ENCODE results near the gene LEAP2.
"Not testable (repeated sequence)": the region's sequence is repeated elsewhere in the genome, so short reads cannot be mapped to it uniquely, and the experiment has no call there.

LEAP2 gene

DNA sequence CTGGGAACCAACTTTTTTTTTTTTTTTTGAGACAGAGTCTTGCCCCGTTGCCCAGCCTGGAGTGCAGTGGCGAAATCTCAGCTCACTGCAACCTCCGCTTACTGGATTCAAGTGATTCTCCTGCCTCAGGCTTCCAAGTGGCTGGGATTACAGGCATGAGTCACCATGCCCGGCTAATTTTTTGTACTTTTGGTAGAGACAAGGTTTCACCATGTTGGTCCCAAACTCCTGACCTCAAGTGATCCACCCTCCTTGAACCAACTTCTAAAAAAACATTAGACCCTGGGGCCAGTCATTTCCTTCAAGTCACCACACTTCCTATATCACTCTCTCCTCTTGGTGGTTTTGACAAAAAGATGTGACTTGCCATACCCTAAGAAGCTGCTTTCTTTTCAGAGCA is 32.2 kb upstream of the LEAP2 start:
- DNase-seq: peak in 3 of 4 experiments; percentile 32 to 62 (median 50)

DNA sequence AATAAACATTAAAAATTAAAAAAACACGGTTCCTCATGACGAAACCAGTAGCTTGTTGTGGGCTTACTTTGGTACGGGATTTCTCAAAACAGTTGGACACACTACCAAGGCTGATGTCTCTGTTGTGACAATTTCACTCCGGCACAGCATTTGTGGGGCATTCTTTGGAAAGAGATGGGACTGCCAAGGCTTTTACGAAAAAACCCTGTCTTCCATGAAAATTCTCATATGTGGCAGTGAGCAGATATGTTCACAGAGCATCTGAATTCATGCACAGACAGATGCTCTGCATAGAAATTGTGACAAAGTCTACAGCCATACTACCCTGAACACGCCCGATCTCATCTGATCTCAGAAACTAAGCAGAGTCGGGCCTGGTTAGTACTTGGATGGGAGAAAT is 25.2 kb upstream of the LEAP2 start:
- no peak for DNase-seq

DNA sequence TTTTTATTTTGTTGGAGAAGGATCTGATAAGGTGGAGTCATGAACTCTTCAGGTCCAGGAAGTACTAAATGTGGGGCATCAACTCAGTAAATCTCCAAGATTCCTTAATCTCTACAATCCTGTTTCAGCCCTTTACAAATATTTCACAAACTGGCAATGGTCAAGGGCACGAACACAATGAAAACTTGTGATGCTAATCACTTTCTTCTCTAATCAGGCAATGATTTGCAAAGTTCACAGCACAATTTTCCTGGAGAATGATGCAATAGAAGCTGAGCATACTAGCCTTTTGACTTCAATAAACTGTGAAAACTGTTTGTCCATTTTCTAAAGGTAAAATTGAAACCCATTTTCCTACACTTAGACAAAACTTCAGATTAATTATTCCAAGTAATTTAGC is 24.1 kb upstream of the LEAP2 start:
- no peak for DNase-seq

DNA sequence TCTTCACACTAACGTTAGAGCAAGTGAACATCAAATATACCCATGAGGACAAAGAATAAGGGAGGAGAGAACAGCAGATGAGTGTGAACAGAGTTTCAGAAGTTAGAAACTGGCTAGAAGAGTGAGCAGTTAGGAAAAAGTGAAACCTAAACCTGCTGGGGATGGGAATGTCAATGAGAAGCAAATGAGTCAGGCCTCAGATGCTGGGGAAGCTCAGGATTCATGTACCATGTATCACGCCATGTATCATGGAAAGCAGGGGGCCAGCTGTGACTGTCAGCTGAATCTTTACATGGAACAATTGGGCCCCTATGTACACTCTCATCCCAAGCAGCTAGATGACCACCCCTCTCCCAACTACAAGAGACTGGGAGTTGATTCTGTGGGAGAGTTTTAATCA is 23.4 kb upstream of the LEAP2 start:
- DNase-seq: no peak

DNA sequence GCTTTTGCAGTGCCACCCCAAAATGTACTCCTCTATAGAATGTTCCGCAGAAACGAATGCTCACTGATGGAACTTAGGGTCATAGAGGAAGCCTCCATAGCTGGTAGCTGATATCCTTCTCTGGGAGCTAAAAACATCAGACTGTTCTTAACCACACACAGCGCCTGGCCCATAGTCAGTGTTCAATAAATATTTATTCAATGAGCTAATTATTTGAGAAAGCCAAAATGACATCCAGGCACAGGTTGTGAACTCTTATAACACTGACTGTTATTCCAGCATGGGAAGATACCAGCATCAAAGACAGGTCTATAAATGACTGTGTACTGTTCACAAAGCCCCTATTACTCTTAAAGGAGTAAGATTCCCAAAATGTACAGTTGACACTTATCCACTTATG is 20.1 kb upstream of the LEAP2 start:
- DNase-seq: no peak

DNA sequence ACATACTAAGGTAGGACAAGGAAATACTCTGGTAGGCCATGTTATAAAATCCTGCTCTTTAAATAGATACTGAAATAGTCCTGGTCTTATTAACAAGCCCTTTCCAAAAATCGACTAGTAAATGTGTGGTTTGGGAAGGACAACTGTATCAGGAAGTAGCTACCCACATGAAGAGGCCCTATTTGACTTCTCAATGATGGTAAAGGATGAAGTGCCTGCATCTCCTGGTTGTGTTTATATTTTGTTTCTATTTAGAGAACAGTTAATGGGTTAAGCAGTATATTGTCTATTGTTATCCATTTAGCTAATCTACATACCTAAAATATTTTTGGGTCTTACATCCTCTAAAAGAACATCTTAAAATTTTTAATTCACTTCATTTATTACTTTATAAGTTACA is 19.7 kb upstream of the LEAP2 start:
- DNase-seq: no peak

DNA sequence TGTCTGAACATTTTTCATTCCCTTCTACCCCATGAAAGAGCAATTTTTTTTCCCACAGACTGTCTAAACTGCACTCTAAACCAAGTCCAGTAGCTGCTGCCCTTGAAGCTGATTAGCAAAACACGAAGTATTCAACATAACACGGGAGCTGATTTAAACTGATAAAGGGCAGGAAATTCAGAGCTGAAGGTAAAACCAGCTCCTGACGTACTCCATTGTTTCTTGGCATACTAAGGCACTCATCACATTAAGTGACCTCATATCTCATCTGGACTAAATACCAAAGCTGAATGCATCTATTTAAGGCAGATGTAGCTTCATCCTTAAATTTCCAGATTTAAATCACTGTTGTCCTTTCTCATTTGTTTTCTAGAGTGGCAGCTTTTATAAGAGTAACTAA is 19.2 kb upstream of the LEAP2 start:
- no peak for DNase-seq

DNA sequence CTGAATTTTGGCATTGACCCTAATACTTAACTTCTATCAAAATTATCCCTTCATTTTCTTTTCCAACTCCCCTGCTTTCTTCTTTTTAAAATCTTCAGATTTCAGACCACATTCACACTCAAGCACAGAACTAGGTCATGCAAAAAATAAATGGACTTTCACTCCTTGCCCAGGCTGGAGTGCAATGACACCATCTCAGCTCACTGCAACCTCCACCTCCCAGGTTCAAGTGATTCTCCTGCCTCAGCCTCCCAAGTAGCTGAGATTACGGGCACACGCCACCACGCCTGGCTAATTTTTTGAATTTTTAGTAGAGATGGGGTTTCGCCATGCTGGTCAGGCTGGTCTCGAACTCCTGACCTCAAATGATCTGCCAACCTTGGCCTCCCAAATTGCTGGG is 18.5 kb upstream of the LEAP2 start:
- not testable (repeated sequence) for DNase-seq

DNA sequence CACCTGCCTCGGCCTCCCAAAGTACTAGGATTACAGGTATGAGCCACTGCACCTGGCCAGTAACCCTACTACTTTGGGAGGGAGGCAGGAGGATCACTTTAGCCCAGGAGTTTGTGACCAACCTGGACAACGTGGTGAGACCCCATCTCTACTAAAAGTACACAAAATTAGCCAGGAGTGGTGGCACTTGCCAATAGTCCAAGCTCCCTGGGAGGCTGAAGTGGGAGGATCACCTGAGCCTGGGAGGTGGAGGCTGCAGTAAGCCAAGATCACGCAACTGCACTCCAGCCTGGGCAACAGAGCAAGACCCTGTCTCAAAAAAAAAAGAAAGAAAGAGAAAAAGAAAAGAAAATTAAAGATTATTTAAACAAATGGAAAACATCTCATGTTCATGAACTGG is 17.5 kb upstream of the LEAP2 start:
- DNase-seq: no peak

DNA sequence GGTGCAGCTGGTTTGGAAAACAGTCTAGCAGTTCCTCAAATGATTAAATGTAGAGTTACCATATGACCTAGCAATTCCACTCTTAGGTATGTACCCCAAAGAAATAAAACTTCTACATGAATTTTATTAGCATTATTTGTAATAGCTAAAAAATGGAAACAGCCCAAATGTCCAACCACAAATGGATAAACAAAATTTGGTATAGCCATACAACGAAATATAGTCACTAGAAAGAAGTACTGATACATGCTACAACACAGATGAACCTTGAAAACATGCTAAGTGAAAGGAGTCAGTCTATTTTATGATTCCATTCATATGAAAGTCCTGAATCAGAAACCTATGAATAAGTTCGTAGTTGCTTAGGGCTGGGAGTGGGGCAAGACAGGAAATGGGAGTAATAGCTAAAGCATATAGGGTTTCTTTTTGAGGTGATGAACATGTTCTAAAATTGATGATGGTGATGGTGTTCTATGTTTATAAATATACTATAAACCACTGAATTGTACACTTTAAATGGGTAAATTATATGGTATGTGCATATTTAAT is 13.5 kb upstream of the LEAP2 start:
- DNase-seq: no peak

DNA sequence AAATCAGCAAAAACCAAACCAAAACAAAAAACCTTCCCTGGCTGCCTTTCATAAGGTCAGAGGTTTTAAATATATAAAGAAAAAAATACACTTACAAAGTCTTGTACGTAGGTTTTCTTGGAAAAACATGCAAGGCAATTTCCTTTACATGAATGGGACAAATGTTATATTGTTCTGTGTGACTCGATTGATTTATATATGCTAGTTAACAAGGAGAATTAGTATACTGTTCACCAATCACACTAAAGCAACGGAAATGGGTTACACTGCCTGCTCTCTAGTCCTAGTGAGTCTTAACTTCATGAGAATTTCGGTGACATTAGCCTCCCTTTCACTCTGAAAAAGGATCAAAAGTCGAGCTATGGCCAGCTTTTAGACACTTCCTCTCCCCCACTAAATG is 12.7 kb upstream of the LEAP2 start:
- DNase-seq: no peak

DNA sequence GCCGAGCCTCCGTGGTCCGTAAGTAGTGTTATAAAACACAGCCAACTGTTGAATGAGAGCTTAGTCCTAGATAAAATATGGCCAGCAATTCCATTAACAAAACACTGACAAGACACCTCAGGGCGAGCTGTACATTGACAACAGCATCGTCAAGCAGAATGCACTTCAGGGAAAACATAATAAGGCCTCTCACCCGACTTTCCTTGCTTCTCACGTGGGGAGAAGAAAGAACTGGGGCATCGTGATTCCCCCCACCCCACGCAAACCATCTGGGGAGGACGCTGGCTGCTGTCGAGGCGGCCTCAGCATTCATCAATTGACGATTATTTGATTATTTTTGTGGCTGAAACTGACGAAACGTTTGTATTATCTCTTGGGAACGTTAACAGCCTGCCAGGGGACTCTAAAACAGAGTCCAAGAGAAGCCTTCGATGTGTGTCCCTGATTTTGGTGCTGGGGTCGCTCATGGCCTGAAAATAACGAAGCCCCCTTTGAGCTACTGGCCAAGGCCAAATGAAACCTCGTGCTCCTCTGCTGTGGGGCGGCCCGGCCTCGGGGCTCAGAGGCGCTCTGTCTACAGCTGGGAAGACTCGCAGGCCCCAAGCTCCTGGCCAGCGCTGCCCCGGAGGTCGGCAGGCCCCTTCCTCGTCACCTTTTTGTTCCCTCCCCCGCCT is 7.7 kb upstream of the LEAP2 start:
- no peak for DNase-seq

DNA sequence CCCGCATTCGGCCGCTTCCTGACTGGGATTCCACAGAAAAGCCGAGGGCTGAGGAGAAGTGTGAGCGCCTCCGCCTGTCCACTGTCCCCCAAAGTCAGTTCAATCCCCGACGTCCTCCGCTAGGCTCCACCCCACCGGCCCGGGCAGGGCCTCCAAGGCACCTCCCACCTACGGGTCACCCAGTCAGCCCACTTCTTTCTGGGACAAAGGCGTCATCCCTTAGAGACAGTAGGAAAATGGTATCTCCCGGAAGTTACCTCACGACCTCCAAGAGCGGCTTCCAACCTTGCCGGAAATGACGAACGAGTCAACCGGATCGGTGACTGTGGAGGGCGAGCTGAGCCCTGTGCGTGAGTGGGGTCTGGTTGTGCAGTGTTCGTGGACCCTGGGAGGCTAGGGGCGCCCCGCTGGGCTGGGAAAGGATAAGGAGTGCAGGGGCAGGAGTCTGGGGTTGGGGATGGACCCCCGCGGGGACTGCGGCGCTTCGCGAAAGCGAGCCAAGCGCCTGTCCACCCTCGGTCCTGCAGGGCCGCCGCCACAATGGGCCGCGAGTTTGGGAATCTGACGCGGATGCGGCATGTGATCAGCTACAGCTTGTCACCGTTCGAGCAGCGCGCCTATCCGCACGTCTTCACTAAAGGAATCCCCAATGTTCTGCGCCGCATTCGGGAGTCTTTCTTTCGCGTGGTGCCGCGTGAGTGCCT is 7.0 kb upstream of the LEAP2 start, which contains the start of the genes GDF9 and UQCRQ:
Gene GDF9, minus strand, starts transcription at position 128 of the 704 bp plus-strand sequence. CDS start 1,936 bp downstream, outside the sequence.
Gene UQCRQ, plus strand, starts transcription at position 301 of the 704 bp plus-strand sequence. Its CDS starts 240 bp downstream, at position 541.
- peak; percentile 98 to 100 (median 98) for DNase-seq

DNA sequence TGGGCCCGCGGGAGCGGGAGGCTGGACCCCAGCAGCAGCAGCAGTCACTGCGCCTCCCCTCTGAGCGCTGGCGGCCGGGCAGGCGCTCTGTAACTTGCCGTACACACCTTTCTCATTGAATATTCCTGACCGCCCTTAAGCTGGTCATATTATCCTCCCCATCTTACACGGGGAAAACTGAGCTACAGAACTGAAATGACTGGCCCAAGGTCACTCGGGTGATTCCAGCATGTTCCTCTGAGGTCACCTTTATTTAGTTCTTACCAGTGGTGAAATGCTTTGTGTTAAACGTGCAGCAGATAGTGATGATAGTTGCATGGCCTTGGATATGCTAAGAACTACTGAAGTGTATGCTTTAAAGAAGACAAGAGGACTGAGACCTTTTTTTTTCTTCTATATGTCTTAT is 6.4 kb upstream of the LEAP2 start:
- DNase-seq: no peak

DNA sequence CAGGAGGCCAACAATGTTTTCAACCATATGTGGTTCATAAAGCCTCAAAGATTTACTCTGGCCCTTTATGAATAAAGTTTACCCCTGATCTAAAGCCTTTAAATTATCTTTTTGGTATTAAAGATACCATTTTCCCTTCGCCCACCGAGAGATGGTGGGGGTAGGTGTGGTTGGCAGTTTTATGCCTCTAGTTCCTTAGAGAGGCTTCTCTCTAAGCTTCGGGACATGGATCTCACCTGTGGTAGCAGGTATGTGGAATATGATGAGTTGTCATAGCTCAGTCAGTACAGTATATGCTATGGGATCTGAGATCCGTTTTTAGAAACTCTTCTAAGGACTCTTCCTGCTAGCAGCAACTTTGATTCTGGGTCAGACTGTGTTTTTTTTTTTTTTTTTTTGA is 4.7 kb upstream of the LEAP2 start:
- no peak for DNase-seq

DNA sequence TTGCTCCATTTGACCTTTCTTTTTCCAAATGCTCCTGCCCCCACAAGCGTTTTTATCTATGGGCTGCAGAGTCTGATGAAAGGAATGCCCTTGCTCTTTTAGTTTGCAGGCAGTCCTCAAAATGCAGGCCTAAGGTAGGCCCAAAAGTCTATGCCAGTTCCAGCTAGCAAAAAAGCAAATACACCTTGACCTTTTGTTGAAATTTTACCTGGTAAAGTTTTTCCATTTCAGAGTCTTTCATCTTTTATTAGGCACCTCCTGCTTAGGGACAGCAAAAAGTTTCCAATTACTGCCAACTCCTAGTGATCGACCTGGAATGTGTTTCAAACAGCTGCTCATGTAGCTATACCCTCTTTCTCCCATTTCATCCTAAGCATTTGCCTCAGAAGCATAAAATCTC is 2.7 kb upstream of the LEAP2 start:
- no peak for DNase-seq

DNA sequence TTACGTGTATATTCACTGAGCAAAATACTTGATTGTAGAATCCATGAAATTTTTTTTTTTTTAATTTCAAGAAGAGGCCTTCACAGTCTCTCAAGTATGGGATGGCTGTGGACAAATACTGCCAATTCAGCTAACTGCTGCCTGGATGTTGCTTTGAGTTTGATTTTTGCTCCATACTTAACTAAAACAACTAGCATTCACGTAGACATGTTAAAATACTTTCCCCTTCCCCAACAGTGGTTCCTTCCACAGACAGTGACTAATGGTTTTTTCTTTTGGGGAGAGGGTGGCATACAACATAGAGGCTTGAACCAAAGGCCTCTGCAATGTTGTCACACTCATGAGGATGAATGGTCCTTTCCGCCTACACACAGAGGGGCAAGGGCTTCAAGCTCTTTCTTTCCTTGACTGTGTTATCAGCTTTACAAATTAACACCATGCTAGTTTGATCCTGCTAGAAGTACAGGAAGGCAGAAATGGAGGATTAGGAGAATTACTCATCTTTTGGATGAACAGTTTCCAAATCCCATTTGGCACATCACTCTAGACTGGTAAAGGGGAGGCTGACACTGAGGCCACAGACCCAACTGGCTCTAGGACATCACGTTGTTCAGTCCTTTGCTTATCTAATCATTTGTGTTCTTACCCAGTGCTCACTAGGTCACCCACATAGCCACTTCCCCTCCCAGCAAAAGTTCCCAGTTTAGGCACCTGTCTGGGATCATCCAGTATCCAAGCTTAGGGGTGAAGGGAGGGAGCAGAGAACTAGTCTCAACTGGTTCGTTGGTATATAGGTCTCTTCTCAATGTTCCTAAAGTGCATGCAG is 1.8 kb upstream of the LEAP2 start:
- no peak for DNase-seq

DNA sequence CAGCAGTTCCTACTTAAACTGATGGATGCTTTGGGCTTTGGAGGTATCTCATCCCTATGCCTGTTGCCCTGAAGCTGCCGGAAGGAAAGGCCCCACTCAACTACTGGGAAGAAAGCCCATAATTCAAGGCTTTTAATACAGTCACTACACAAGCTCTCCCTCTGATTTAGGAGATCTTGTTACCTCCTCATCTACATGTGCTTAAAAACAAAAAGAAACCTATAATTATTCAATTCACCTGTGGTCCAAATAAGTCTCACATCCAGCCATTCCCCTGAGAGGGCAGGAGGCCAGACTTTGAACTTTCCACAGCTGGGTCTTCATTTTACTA is 715 bp upstream of the LEAP2 start:
- DNase-seq: no peak

DNA sequence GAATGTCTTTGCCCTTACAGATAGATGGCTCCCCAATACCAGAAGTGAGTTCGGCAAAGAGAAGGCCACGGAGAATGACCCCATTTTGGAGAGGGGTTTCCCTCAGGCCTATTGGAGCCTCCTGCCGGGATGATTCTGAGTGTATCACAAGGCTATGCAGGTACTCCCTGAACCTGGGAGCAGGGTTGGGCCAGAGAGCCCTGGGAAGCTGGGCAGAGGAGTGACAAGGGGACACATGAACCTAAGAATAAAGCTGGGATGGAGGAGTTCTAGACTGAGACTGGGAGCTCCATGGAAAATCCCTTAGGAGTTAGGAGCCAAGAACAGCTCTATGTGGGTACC is 433 bp downstream of the LEAP2 start:
- no peak for DNase-seq

DNA sequence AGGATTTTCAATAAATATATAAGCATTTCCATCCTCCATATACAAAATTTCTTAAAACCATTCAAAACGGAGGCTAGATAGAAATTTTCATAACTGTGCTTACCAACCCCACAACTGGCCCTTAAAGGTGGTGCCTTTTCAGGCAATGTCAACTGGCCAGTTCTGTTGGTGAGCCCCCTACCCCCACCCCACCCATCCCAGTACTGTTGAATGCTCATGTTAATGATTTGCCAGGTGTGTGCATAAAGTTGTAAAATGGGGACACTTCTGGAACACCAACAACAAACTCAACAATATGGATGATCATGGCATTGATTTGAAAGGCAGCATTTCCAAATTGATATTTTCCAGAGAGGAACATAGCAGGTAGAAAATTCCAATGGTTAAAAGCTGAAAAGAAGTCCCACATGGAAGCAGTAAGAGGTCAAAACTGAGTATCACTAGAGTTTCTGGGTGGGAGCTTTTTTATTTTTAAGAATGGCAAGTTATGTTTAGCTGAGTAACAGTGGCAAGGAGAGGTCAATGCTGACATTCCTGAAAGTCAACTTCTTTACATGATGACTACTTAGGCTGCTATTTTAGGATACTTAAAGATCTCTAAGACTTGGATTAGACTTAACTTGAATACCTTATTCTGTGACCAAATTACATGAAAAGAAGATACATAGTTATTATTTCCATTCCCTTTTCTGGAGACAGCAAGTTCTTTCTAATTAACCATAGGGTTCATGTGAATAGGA is 2.7 kb downstream of the LEAP2 start:
- no peak for DNase-seq

DNA sequence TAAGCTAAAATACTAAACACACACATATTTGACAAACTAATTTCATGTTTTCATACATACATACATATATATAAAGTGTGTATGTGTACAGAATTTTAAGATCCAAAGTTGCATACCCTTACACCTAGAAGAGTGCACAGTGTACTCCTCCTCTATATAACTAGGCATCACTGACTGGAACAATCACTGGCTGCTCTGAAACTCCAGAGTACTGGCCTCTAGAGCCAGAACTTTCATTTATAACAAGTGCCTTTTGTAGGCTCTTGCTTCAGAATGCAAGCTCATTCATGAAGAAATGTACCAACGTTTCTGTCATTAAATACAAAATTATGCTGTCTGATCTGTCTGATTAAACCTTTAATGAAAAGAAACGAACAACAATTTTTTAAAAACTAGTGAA is 4.0 kb downstream of the LEAP2 start:
- no peak for DNase-seq

DNA sequence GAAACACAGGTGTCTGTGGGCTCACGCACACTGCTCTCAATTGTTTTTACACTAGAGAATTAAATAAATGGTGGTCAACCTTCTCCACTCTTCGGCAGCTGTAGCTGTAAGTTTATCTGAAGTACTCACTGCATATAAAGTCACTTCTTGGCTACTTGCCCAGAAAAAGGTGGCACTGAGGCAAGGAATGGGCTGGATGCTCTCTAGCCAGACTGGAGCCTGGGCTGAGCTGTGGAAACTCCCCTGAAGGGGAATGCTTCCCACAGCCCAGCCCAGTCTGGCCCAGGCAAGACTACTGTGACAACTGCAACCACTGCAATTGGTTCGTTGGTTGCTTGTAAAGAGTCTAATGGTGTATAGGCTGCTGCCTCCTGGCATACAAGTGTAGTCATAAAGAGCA is 4.5 kb downstream of the LEAP2 start:
- DNase-seq: no peak
